ENCODE data around the gene ARFGAP2.

Gene ARFGAP2

DNA sequence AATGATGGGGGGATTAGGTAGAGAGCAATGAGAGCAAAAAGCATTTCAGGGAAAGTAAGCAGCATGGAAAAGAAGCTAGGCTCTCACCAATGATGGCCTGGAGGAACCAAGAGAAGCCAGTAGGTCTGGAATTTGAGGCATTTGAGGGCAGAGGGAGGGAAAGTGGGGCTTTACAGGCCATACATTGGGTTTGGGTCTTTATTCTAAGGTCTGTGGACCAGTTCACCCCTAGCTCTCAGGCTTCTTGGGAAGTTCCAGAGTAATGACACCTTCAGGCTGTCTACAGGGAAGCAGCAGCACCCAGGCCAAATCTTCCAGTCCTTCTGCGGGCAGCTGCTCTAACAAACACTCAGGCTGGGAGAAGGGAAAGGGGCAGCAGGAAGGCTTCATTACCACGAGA is 29.4 kb downstream of the ARFGAP2 start:
- DNase-seq, result no peak

- DNase-seq, result no peak
Observed at GRCh38 chr11:47144541-47144940, 32.1 kb downstream of the ARFGAP2 start.

DNA sequence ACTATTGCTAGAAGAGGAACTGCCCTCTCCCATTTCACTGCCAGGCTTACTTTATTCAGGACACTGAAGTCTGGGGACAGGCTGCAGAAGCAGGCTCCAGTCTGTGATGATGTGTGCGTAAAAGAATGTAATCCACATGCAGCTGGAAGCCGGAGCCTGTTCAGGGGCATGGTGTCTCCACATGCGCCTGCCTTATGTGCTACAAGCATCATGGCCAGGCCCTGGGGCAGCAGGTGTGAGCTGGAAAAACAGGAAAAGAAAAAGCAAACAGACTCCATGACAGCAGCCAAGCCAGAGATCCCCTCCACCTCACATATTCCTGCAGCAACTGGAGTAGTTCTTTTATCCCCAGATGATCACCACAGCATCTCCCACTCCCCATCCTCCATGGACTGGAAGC is 33.4 kb downstream of the ARFGAP2 start:
- DNase-seq, result no peak

DNA sequence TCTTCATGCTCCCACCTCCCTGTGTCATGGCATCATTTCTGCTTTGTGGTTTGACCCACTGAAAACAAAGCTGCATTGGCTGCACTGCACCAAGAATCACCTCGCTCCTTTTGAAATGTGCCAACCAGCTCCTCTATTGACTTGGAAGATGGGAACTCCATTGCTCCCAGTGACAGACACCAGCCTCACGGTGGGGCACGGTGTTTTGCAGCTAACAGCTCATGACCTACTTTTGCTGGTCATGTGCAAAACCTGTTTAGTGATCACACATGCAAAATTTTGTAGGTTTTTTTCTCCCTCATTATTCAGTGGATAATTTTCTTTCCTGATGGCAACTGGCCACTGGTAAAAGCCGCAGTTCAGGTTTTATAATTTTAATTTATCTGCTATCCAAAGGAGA is 36.8 kb downstream of the ARFGAP2 start:
- DNase-seq, result no peak

- no peak for DNase-seq
Observed at GRCh38 chr11:47137476-47137875, 39.2 kb downstream of the ARFGAP2 start.

DNA sequence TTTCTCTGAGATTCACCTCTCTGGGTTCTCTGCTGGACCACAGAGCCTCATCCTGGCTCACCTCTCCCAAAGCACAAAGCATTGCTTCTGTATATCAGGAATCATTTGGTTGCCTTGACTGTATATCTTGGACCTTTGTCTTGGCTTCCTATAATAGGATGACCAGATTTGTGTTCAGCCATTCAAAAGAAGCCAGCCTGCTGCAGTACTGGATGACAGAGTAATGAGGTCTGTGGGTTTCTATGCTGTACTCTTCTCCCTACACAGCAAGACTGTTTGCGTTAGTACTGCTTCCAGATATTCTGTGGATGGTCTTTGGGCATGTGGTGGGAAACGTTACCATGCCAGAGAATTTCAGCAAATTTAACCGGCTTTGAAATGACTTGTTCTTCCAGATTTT is 39.8 kb downstream of the ARFGAP2 start:
- no peak for DNase-seq

DNA sequence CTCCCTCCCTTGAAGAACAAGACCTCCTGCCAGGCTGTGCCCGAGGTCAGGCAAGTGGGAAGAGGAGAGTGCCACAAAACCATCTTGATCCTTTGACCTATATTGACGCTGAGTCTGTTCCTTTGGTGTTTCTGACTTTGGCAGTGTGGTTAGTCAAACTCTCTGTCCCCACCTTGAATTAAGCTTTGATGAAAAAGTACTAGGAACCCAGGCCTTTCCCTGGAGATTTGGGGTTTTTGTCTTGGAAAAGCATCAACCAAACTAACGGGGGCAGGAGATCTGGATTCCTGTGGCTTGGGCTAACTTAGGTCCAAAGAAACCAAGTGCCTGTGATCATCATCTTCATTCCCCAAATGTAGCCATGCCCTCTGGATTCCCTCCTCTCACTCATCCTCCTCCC is 40.4 kb downstream of the ARFGAP2 start:
- DNase-seq, result no peak

DNA sequence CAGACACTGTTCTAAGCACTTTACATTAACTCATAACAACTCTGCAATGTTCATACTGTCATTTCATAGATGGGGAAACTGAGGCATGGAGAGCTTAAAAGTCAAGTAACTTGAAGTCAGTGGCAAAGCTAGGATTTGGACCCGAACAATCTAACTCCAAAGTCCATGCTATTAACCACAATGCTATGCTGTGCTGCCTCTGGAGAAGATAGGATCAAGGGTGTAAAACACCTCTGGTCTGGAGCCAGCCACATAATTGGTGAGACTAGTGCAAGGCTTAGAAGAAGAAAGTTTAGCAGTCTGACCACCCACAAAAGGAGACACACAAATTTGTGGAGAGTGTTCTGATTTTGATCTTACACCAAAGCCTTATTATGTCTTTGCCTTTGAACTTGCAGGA is 43.7 kb downstream of the ARFGAP2 start:
- no peak for DNase-seq

DNA sequence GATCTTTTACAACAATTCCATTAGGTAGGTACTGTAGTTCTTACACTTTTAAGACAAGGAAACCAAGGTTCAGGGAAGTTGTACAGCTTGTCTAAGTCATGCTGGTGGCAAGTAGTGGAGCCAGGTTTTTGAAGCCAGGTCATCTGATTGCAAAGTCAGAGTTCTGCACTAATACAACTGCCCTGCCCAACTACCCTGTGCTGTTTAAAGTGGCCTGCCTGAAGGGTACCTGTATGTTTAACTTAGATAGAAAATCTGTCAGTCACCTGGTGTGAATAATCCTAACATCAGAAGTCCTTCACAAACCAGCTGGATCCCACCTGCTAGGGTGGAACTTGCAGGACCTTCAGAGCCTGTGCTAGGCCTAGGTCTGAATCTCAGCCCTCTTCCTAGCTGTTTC is 44.2 kb downstream of the ARFGAP2 start:
- no peak for DNase-seq

DNA sequence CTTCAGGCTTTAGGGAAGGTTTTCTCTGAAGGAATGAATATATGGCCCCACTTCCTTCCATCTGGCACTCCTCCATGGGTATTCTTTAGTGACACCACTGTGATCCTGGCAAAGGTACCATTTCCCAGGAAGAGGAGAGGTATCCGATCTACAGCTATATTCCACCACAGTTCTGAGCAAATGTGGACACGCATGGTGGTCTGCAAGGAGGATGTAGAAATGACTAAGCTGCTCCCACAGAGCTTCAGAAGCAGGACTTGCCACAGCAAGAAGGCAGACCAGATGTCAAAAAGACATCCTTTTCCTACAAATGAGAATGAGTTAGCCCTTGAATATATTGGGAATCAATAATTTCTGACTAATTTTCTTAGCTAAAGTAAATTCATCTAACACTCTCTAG is 45.5 kb downstream of the ARFGAP2 start:
- DNase-seq, result no peak

DNA sequence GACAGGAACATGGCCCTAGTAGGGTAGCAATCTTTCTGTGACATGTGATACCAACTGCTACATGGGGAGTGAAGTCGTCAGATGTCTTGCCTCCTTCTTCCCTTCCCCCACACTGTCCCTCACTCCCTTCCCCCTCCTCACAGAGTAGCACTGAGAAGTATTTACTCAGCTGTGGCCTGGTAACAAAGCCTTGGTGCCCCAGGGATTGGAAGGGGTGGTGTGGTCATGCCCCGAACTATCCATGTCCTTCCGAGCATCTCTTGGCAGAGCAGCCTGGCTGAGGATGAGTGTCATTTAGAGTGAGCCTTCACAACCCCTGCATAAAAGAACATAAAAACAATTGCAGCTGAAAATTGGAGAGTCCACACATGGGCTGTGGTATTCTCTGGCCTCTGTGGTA is 46.1 kb downstream of the ARFGAP2 start:
- DNase-seq, result no peak

DNA sequence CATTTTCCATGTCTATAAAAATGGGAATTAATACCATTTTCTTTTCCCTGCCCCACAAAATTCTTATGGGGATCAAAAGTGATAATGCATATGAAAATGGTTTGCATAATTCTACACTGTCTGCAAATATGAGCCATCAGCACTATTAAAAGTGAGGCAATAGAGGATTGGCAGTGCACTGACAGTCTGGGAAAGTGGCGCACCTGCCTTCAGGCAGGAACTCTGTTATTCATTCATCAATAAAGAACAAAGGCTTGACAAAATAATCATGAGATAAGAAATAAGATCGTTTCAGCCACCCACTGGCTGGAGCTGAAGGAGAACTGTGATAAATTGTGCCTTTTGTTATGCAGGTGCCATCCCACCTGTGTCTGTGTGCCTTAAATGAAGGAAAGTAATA is 49.5 kb downstream of the ARFGAP2 start:
- DNase-seq, result no peak

GRCh38 chr11:47125083-47125482 is 51.6 kb downstream of the ARFGAP2 start:
- no peak for DNase-seq

DNA sequence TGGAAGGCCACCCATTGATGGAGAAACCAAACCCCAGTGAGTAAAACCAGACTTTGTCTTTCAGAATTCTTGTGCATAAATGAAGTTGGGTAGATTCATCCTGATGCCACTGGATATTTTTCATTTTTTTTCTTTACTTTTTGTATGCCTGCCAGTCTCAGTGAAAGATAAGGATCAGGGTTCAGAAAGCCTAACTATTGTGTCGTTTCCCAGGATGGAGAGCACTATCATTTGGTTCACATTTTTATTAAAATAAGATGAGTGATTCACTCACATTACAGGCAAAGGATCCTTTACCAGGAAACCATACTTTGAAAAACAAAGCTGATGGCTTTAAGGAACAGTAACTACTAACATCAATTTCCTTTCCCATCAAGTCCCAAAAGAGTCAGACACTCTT is 52.0 kb downstream of the ARFGAP2 start:
- no peak for DNase-seq

GRCh38 chr11:47123094-47123493 is 53.6 kb downstream of the ARFGAP2 start:
- no peak for DNase-seq

DNA sequence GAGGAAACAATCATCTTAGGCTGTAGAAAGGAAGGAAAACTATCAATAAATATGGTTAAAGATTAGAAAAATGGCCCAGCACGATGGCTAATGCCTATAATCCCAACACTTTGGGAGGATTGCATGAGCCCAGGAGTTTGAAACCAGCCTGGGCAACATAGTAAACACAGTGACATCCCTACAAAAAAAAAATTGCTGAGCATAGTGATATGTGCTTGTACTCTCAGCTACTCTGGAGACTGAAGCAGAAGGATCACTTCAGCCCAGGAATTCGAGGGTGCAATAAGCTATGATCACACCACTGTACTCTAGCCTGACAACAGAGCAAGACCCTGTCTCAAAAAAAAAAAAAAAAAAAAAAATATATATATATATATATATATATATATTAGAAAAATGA is 54.9 kb downstream of the ARFGAP2 start:
- DNase-seq, result no peak

- no peak for DNase-seq
Observed at GRCh38 chr11:47121056-47121455, 55.6 kb downstream of the ARFGAP2 start.

GRCh38 chr11:47118958-47119688 is 57.6 kb downstream of the ARFGAP2 start:
- DNase-seq, result peak in 4 of 5 donors; percentile 12 to 44 (median 30)
